Adipose tissue (tissue), 3 donors: ENCODE results near the gene FNBP1L. TPM values are rescaled to one million over a fixed set of nuclear protein-coding genes. Genes with fewer than 3 reads are reported as not detected.

Experiments
- H3K27ac ChIP-seq: one replicate; pipeline ENCODE4 v1.5.1; 2013; ENCODE audit warnings: low read depth, low read length
- WGBS, 3 donors: extraction: QIAGEN DNeasy Blood & Tissue Kit; methylation state at CpG; one replicate each; pipeline ENCODE4 v1.1.7; 2013; 5-methylcytosine and 5-hydroxymethylcytosine counted together
- polyA plus RNA-seq, 3 donors: library from polyadenylated mRNA; stranded (reverse); fragments of 200-250 nt; gene quantifications; one replicate each; pipeline ENCODE4 v1.2.3, GENCODE V29; 2013
- donor health status: healthy with polysubstance abuse.
- donor health status: Bipolar disorder and iron deficiency.
- donor health status: healthy.

The FNBP1L gene
- polyA plus RNA-seq, 3 donors: 11.5 to 13.6 (median 12.7) TPM

DNA sequence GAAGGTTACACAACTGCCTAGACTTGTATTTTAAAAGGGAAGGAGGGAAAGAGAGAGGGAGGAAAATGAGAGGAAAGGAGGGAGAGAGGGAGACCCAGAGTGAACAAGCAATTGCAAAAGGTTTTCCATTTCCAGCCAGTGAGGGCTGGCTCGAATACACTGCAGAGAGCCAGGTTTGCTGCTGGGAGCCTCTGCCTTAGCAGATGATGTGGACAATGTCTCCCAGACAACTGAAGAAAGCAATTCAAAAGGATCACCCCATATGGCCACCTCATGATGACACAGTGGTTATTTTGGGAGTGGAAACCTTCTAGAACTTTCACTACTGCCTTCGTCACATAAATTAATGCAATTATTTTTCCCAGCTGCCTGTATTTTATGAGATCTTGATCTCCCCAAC, 147.3 kb downstream of the FNBP1L start:
- H3K27ac ChIP-seq: no peak overlapping the region
- WGBS, 3 donors: 60 to 79% (median 66%) methylated on average over 2 of the region's 2 CpGs

GRCh38 chr1:93595743-93596142, 147.8 kb downstream of the FNBP1L start:
- H3K27ac ChIP-seq: no peak overlapping the region

GRCh38 chr1:93596329-93597089, 148.6 kb downstream of the FNBP1L start:
- WGBS, 3 donors: 83 to 87% (median 86%) methylated on average over 4 of the region's 4 CpGs
- H3K27ac ChIP-seq: no peak overlapping the region

More at GRCh38 chr1:93595743-93596142, 147.8 kb downstream of the FNBP1L start:
- 63 to 80% (median 73%) methylated on average over 4 of the region's 4 CpGs for WGBS, 3 donors

DNA sequence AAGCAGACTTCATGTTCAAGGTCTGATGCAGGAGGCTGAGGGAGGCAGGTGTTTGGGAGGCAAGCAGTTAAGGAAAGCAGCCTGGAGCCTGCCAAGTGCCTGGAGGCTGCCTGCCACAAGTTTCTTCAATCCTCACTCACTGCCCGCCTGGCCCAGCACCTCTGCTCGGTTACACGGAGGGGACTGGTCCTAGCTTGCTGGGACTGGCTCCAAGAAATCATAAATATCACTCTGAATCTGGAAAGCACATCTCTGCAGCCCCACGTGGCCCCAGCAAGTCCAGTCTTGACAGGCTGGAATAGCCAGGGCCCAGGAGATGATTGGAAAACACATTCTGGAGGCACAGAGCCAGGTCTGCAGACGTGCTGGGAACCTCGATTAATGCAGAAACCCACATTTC, 149.8 kb downstream of the FNBP1L start:
- 43 to 48% (median 46%) methylated on average over 6 of the region's 6 CpGs for WGBS, 3 donors
- H3K27ac ChIP-seq: no peak overlapping the region

DNA sequence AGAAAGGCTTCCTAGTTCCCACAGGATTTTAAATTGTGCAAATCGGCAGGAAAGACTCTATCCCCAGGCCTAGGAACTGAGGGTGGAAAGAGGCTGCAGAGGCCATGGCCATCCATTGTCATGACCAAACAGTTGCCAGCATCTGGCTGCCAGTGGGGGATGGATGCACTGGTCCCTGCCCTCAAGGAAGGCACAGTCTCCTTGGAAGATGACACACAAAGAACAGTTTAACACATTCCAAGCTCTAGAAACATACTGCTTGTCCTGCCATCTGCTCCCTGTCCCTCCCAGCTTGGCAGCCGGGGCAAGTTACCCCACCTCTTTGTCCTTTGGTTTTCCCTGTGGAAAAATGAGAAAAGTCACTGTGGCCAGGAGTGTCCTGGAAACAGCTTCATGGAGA, 150.5 kb downstream of the FNBP1L start:
- 75 to 84% (median 75%) methylated on average over 2 of the region's 2 CpGs for WGBS, 3 donors

DNA sequence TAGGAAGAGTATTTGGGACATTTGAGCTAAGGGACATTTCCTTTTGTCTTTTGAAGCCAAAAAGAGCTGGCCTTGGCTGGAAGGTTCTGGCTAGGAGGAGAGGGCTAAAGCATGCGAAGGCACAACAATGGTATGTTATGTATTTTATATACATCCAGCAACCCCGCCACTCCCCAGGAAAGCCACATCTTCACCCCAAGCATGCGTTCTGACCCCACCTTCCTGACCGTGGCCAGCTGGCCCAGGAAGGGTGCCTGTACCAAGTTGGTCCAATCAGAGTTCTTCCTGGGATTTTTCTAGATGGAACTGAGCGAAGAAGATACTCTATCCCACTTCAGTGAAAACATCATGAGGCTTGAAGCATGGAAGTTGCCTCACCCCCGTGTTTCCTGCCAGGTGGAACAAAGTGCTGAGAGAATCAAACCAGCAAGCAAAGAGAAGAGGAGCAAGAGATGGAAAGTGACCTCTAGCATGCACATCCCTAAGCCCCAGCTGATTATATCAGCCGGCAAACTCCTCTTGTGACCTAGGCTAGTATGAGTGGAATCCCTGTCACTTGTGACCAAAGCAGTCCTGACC, 151.0 kb downstream of the FNBP1L start:
- H3K27ac ChIP-seq: no peak overlapping the region
- 76 to 90% (median 84%) methylated on average over 7 of the region's 7 CpGs for WGBS, 3 donors

More for the DNA sequence above, 150.5 kb downstream of the FNBP1L start:
- H3K27ac ChIP-seq: no peak overlapping the region

DNA sequence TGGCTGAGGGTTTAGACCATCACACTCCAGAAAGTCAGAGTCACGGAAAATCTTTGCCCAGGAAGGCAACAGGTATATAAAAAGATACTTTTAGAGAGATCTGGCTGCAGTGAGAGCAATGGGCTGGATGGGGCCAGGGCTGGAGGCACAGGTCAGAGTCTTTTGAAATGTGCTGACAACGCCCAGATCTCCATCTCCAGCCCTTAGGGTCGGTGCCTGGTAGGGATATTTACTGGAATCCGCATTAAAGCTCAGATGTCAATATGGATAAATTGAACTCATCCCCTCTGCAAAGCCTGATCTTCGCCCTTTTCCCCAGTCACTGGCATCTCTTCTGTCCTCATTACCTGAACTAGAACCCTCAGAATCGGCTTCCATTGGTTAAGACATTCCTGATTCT, 151.6 kb downstream of the FNBP1L start:
- H3K27ac ChIP-seq: no peak overlapping the region
- 93 to 96% (median 94%) methylated on average over 6 of the region's 6 CpGs for WGBS, 3 donors

DNA sequence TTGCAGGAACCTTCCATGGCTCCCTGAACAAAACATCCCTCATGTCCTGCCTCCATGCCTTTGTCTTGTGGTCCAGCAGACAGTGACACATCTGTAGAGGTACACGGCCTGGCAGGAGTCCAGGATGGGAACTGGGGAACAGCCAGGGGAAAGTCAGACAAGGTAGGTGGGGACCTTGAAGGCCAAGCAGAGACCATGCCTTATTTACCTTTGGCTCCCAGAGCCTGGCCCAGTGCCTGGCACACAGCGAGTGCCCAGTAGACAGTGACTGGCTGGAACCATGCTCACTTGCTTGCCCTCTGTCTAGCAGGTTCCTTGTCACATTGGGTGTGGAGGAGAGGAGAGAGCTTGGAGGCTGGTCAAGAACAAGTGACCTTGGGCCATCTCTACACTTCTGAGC, 152.7 kb downstream of the FNBP1L start:
- WGBS, 3 donors: 55 to 95% (median 78%) methylated on average over 2 of the region's 2 CpGs
- H3K27ac ChIP-seq: no peak overlapping the region

DNA sequence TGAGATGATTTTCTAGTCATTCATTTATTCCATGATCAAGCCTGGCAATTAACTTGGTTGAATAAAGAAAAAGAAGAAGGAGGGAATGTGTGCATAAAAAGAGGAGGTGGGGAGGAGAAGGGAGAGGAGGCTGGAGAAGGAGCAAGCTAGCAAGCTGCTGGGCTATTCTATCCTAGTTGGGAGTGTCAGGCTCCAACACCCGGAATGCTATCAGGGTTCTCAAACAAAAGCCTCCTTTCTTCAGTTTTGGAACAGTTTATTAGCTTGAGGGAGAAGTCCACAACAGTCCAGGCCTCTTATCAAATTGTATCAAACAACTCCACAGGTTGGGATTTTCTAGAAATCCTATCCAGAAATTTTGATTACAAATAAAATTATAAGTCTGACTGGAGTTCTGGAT, 153.8 kb downstream of the FNBP1L start:
- no peak overlapping the region for H3K27ac ChIP-seq
- 52 to 80% (median 64%) methylated on average over 1 of the region's 1 CpG for WGBS, 3 donors

GRCh38 chr1:93602101-93602500, 154.2 kb downstream of the FNBP1L start:
- 94 to 99% (median 97%) methylated on average over 4 of the region's 4 CpGs for WGBS, 3 donors

DNA sequence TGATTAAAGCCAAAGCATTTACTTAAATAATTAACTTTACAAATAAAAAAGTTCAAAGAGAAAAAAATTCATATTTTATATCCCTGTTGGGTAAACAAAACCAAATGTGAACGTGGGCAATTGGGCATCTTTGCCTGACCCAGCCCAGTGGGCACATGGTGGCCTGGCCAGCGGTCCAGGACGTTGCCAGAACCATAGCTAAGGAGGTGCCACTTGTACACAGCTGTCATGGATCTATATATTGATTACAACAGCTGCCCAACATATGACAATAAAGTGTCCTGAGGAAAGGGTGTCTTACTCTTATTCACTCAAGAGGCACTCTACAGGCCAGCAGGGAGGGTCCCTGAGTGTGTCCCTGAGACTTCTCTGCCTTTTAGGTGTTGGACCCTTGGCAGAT, 155.2 kb downstream of the FNBP1L start:
- 83 to 85% (median 84%) methylated on average over 3 of the region's 3 CpGs for WGBS, 3 donors
- H3K27ac ChIP-seq: no peak overlapping the region

More at GRCh38 chr1:93602101-93602500, 154.2 kb downstream of the FNBP1L start:
- no peak overlapping the region for H3K27ac ChIP-seq

DNA sequence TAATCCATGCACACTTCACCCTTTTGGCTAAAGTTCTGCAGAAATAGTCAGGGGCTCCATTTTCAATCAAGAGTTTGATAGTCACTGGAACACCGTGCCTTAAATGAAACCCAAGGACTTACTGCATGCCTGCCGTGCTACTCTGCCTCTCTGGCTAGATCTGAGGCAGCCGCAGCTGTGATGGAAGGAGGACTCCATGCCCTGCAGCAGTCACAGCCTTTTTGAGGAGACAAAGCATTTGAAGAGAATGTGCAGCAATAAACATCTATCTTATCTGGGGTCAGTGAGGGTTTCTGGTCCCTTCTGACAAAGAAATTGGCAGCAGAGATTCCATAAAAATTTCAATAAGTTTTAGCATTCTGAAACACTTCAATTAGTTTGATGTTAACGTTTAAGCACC, 155.7 kb downstream of the FNBP1L start:
- 83 to 89% (median 86%) methylated on average over 4 of the region's 4 CpGs for WGBS, 3 donors
- H3K27ac ChIP-seq: no peak overlapping the region

Other genes with a start within 250 kb of the FNBP1L start
- 10 to 100 TPM in 2 of 3 donors, 1 to 10 TPM in 1; 6.9 to 22.5 (median 17.1) TPM for gene DR1, start 102.2 kb upstream of the FNBP1L start, polyA plus RNA-seq
- gene BCAR3, start 233.7 kb downstream of the FNBP1L start, polyA plus RNA-seq: 10 to 100 TPM in 2 of 3 donors, 1 to 10 TPM in 1; 5.3 to 28.9 (median 14.8) TPM